Ascending aorta (tissue), 2 donors: ENCODE measurements around the gene UFD1. TPM values are rescaled to one million over a fixed set of nuclear protein-coding genes. Genes with fewer than 3 reads are reported as not detected.

Source experiments
- DNase-seq, 2 donors: peaks; one replicate each; pipeline ENCODE4 v3.0.0-alpha.2; 2019; ENCODE audit warnings: low spot score in 2 of 2
- H3K27ac ChIP-seq, 2 donors: fragments of 200-600 bp; sonication (generic); one replicate each; pipeline ENCODE4 v1.5.1; 2016 to 2017; ENCODE audit warnings: mild to moderate bottlenecking in 1 of 2
- H3K27me3 ChIP-seq: fragments of 200-600 bp; sonication (generic); one replicate; pipeline ENCODE4 v1.5.1; 2017
- H3K36me3 ChIP-seq, 2 donors: fragments of 200-600 bp; sonication (generic); one replicate each; pipeline ENCODE4 v1.5.1; 2016
- H3K4me1 ChIP-seq, 2 donors: fragments of 200-600 bp; sonication (generic); one replicate each; pipeline ENCODE4 v1.5.1; 2016 to 2017; ENCODE audit warnings: mild to moderate bottlenecking in 1 of 2
- H3K4me3 ChIP-seq, 2 donors: fragments of 200-600 bp; sonication (generic); one replicate each; pipeline ENCODE4 v1.5.1; 2016 to 2017; ENCODE audit warnings: mild to moderate bottlenecking in 1 of 2
- H3K9me3 ChIP-seq, 2 donors: fragments of 200-600 bp; sonication (generic); one replicate each; pipeline ENCODE4 v1.5.1; 2016
- intact Hi-C: fragments of 100-400 bp; cut with DNase I; formaldehyde crosslinking; loops from one replicate; pipeline ENCODE4 v1.15.1; 2023
- total RNA-seq: library from RNA; depleted of rRNA; stranded (reverse); fragments of >200 nt; gene quantifications from one replicate; pipeline ENCODE4 v1.1.0, GENCODE V29; 2016
- TF ChIP-seq, protein P1 (sequence below), 3 experiments: fragments of 200-600 bp in 2 of 3; fragments of 450-650 bp in 1 of 3; sonication (generic) in 2 of 3; IDR thresholded peaks; one replicate each; pipeline ENCODE4 v1.5.1; 2016 to 2019; ENCODE audit warnings: antibody characterized with exemption in 3 of 3, mild to moderate bottlenecking in 1 of 3, moderate library complexity in 1 of 3

Gene UFD1
- total RNA-seq, 1 donor from 2014 or later, result 81.5 TPM

DNA sequence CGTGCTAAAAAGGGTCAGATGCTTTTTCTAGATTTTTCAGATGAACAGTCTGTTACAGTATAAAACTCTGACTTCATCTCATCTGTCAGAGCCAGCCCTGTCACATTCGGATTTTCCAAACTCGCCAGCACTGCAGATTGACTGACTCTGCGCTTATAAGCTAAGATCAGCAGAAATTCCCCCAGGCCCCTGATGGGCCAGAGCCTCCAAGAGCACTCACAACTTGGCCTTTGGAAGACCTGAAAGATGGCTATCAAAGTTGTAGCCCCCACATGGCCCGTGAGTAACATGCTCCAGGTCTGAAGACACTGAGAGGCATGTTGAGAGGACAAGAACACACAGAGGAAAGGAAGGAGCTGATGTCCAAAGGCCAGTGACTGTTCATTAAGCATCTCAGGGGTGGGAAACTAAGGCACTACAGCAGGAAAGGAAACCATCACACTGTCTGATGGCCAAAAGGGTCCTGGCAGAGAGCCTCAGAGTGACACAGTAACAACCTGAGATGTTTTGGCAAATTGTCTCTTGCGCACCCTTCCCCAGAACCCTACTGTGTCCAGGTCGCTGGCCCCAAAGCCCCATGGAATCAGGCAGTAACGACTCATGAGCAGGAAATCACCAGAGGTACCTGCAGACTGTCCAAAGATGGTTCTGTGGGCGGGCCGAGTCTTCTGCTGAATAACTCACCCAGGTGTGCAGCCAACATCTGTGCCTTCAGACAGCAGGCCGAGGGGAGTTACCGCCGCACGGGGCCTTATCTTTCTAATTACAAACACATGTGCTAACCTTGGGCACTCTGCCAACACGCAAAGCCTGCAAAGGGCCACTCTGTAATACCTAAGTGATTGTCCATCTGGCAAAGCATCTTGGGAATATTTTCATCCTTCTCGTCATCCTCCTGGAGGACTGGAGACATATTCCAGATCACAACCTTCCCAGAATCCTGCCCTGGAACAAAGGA is 71.1 kb downstream of the UFD1 start:
- Histone ChIP-seq H3K4me3 (no peak overlapping the region), H3K27ac (no peak overlapping the region), H3K9me3 (no peaks in the 10 kb centered on the region), H3K36me3 (peaks cover 50 to 56% of the 10 kb centered on the region in 2 donors), H3K4me1 (no peaks in the 10 kb centered on the region), H3K27me3 (no peaks in the 10 kb centered on the region)
- TF ChIP-seq, protein P1, sequence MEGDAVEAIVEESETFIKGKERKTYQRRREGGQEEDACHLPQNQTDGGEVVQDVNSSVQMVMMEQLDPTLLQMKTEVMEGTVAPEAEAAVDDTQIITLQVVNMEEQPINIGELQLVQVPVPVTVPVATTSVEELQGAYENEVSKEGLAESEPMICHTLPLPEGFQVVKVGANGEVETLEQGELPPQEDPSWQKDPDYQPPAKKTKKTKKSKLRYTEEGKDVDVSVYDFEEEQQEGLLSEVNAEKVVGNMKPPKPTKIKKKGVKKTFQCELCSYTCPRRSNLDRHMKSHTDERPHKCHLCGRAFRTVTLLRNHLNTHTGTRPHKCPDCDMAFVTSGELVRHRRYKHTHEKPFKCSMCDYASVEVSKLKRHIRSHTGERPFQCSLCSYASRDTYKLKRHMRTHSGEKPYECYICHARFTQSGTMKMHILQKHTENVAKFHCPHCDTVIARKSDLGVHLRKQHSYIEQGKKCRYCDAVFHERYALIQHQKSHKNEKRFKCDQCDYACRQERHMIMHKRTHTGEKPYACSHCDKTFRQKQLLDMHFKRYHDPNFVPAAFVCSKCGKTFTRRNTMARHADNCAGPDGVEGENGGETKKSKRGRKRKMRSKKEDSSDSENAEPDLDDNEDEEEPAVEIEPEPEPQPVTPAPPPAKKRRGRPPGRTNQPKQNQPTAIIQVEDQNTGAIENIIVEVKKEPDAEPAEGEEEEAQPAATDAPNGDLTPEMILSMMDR (IDR thresholded peaks at IDR 0.05), result no peak
- intact Hi-C loops, result no loop called here
- DNase-seq, result no peak

DNA sequence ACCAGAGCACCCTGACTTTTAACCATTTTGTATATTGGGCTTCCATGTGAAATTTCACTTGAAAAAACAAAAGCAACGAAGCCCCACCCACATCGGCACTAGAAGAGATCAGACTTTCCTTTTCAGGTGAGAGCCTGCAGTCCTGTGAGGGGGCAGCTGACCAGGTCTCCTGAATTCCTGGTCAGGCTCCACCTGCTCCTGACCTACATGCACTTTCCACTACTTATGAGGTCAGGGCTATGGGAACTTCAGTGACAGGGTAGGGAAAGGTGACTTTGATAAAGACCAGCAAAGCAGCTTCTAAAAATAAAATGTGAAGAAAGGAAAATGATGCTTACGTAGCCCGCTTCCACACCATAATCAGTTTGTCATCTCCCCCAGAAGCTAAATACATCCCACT is 72.1 kb downstream of the UFD1 start:
- Histone ChIP-seq H3K27ac (no peak overlapping the region), H3K9me3 (no peaks in the 10 kb centered on the region), H3K27me3 (no peaks in the 10 kb centered on the region), H3K4me1 (no peaks in the 10 kb centered on the region), H3K36me3 (peaks cover 50 to 56% of the 10 kb centered on the region in 2 donors), H3K4me3 (no peak overlapping the region)
- DNase-seq, result no peak
- intact Hi-C loops, result no loop called here
- TF ChIP-seq, protein P1 (IDR thresholded peaks at IDR 0.05), result no peak

DNA sequence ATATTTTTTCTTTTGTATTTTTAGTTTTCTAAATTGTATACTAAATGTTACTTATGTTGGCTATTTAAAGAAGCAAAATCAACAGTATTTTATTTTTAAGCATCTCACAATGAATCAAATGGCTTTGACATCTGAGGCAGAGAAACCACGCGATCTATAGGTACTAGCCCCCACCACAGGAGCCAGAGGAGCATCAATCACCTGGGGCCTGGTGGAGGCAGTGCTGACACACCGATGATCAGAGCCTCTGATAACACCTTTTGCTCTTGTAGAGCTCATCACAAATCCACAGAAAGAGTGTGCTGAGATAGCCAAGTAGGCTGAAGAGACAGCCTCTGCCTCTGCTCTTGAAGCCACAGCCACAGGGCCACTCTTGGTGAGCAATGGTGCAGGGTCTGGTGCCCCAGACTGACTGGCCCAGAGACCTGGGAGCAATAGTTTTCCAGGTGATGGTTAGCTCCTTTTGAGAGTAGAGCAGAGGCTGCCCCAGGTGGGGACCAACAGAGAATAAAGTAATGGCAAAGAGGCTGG is 72.6 kb downstream of the UFD1 start:
- no peaks in the 10 kb centered on the region for H3K9me3 ChIP-seq
- intact Hi-C loops, result no loop called here
- no peaks in the 10 kb centered on the region for H3K4me1 ChIP-seq
- no peak overlapping the region for H3K4me3 ChIP-seq
- no peaks in the 10 kb centered on the region for H3K27me3 ChIP-seq
- H3K27ac ChIP-seq, result no peak overlapping the region
- TF ChIP-seq, protein P1 (IDR thresholded peaks at IDR 0.05), result no peak
- peaks cover 55 to 57% of the 10 kb centered on the region in 2 donors for H3K36me3 ChIP-seq
- no peak for DNase-seq

DNA sequence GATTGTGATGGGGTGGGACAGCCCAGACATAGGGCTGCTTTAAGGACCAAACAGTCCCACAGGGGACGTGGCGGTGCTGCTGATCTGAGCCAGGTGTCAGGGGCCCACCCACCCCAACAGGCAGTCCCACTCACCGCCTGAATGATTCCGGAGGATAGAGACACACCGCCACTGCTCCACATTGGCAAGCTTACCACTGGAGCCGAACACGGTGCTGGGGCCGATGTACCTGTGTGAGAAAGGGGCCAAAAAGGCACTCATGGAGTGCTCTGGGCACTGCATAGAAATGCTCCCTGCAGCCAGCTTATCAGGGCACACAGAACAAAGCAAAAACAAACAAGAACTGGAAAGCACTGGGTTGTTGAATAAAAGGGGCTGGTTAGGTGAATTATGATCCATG is 73.3 kb downstream of the UFD1 start:
- TF ChIP-seq, protein P1 (IDR thresholded peaks at IDR 0.05), result no peak
- Histone ChIP-seq H3K27ac (no peak overlapping the region), H3K4me3 (no peak overlapping the region), H3K27me3 (no peaks in the 10 kb centered on the region), H3K36me3 (peaks cover 57 to 64% of the 10 kb centered on the region in 2 donors), H3K4me1 (no peaks in the 10 kb centered on the region), H3K9me3 (no peaks in the 10 kb centered on the region)
- intact Hi-C loops, result no loop called here
- no peak for DNase-seq

DNA sequence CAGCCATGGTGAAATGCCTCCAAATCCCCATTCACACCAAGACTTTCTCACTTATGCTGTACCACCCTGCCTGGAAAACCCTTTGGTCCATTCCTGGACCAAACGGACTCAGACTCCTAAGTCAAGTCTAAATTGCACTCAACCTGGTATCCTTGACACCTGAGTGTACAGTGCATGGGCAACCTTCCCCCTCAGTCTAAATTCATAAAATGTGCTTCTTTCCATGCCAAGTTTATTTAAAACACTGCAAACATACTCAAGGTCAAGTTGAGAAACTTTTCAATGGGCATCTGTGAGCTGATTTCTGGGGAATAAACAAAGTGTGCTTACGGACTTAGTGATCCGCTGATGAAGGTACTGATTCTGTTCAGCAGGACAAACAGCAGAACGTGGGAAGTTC is 73.9 kb downstream of the UFD1 start:
- Histone ChIP-seq H3K9me3 (no peaks in the 10 kb centered on the region), H3K4me3 (no peak overlapping the region), H3K27me3 (no peaks in the 10 kb centered on the region), H3K36me3 (peaks cover 56 to 65% of the 10 kb centered on the region in 2 donors), H3K27ac (no peak overlapping the region), H3K4me1 (no peaks in the 10 kb centered on the region)
- intact Hi-C loops, result no loop called here
- DNase-seq, result no peak
- TF ChIP-seq, protein P1 (IDR thresholded peaks at IDR 0.05), result no peak
